PC-3 (cell line): ENCODE measurements around the gene HTR1A. TPM values are rescaled to one million over a fixed set of nuclear protein-coding genes. Genes with fewer than 3 reads are reported as not detected.

Source experiments
- ATAC-seq: fragments of 200-7000 bp; cut with Tn5 transposase; 2 replicates; pipeline ENCODE4 v1.9.1; 2020; ENCODE audit warnings: mild to moderate bottlenecking, moderate library complexity
- BruUV-seq: library from RNA; stranded (reverse); fragments of 400-500 nt; replicated peaks from 2 replicates; lab custom pipeline; 2021; lab: Mats Ljungman, UMichigan
- CTCF ChIA-PET: fragments of 300-600 bp; sonication (Branson Sonifier 250); formaldehyde crosslinking; loops from one replicate; lab custom pipeline; 2022; ENCODE audit warnings: antibody characterized with exemption; lab: Charles Lee
- POLR2A ChIA-PET: fragments of 300-600 bp; sonication (Branson Sonifier 250); formaldehyde crosslinking; loops from one replicate; lab custom pipeline; 2022; ENCODE audit warnings: antibody characterized with exemption; ENCODE audit not compliant: unreplicated experiment; lab: Charles Lee
- DNase-seq: peaks from one replicate; pipeline ENCODE4 v3.0.0-alpha.2; 2015
- H2AFZ ChIP-seq: fragments of 300-600 bp; sonication (generic); 2 replicates; pipeline ENCODE4 v1.6.0; 2016; ENCODE audit warnings: antibody characterized with exemption, low read length
- H3F3A ChIP-seq: fragments of 300-600 bp; sonication (generic); one replicate; pipeline ENCODE4 v1.6.0; 2017; ENCODE audit warnings: antibody characterized with exemption, low read length, control low read depth, mild to moderate bottlenecking; ENCODE audit not compliant: unreplicated experiment
- H3K27ac ChIP-seq: fragments of 300-600 bp; sonication (generic); 2 replicates; pipeline ENCODE4 v1.5.1; 2016; ENCODE audit warnings: mild to moderate bottlenecking, low read length
- H3K27me3 ChIP-seq: fragments of 300-600 bp; sonication (generic); 2 replicates; pipeline ENCODE4 v1.6.1; 2016; ENCODE audit warnings: low read length, mixed read lengths
- H3K36me3 ChIP-seq: fragments of 300-600 bp; sonication (generic); 2 replicates; pipeline ENCODE4 v1.6.1; 2016; ENCODE audit warnings: low read depth, mixed run types, low read length, mixed read lengths
- H3K4me1 ChIP-seq: fragments of 300-600 bp; sonication (generic); 2 replicates; pipeline ENCODE4 v1.5.1; 2016; ENCODE audit warnings: low read length; ENCODE audit not compliant: insufficient read depth
- H3K4me2 ChIP-seq: fragments of 300-600 bp; sonication (generic); 2 replicates; pipeline ENCODE4 v1.6.0; 2016; ENCODE audit warnings: low read length
- H3K4me3 ChIP-seq: fragments of 300-600 bp; sonication (generic); 2 replicates; pipeline ENCODE4 v1.5.1; 2016; ENCODE audit warnings: mild to moderate bottlenecking, low read length, mixed read lengths
- H3K79me2 ChIP-seq: fragments of 300-600 bp; sonication (generic); 2 replicates; pipeline ENCODE4 v1.6.1; 2017; ENCODE audit warnings: low read length, mixed read lengths
- H3K9ac ChIP-seq: fragments of 300-600 bp; sonication (generic); 2 replicates; pipeline ENCODE4 v1.6.0; 2016; ENCODE audit warnings: mild to moderate bottlenecking, low read length
- H3K9me2 ChIP-seq: fragments of 300-600 bp; sonication (generic); replicated peaks from 2 replicates; pipeline ENCODE4 v1.6.1; 2016; ENCODE audit warnings: mixed run types, low read length, mixed read lengths
- H3K9me3 ChIP-seq: fragments of 300-600 bp; sonication (generic); 2 replicates; pipeline ENCODE4 v1.6.1; 2016; ENCODE audit warnings: low read length, mixed read lengths
- H4K20me1 ChIP-seq: fragments of 300-600 bp; sonication (generic); 2 replicates; pipeline ENCODE4 v1.6.1; 2016; ENCODE audit warnings: low read length, mixed read lengths
- EZH2 ChIP-seq: fragments of 300-600 bp; sonication (generic); IDR thresholded peaks from one replicate; pipeline ENCODE4 v1.6.1; 2017; ENCODE audit warnings: antibody characterized with exemption, mild to moderate bottlenecking, low read length; ENCODE audit not compliant: unreplicated experiment
- EZH2phosphoT487 ChIP-seq: fragments of 300-600 bp; sonication (generic); IDR thresholded peaks from 2 replicates; pipeline ENCODE4 v1.6.1; 2018; ENCODE audit warnings: mild to moderate bottlenecking, antibody characterized with exemption, low read length, borderline replicate concordance
- intact Hi-C: fragments of 100-400 bp; cut with micrococcal nuclease; formaldehyde crosslinking; loops from 2 replicates; pipeline ENCODE4 v1.9.0; 2023
- total RNA-seq: library from RNA; depleted of rRNA; stranded (reverse); fragments of >200 nt; gene quantifications from 2 replicates; pipeline ENCODE4 v1.2.3, GENCODE V29; 2014
- TF ChIP-seq, protein P1 (sequence below): fragments of 300-600 bp; sonication (generic); conservative IDR thresholded peaks from 2 replicates; pipeline ENCODE4 v1.5.1; 2017; ENCODE audit warnings: antibody characterized with exemption, low read depth, mild to moderate bottlenecking, low read length

Gene HTR1A
- total RNA-seq, 1 experiment from 2014 or later, result not detected

DNA sequence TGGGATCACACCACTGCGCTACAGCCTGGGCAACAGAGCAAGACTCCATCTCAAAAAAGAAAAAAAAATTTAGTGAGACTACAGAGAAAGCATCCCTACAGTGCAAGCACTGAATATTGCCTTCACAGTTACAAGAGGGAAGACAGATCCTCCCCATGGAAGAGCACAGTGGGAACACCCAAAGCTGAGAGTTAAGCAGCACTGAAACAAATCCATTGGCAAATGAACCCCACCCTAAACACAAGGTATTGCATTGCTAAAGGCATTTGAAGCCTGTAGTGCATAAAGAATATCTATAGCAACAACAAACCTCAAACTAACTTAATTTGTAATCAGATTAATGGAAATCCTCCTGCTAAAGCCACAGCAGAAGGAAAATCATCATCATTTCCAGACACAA is 27.1 kb downstream of the HTR1A start:
- H3K4me1 ChIP-seq, result no peaks in the 10 kb centered on the region
- no peak overlapping the region for H3K9ac ChIP-seq
- no peak overlapping the region for H3K4me2 ChIP-seq
- no peaks in the 10 kb centered on the region for H3K36me3 ChIP-seq
- no peaks in the 10 kb centered on the region for H3K27me3 ChIP-seq
- ChIA-PET CTCF (no interaction called here), POLR2A (no interaction called here)
- no peak for ATAC-seq
- H3F3A ChIP-seq, result no peaks in the 10 kb centered on the region
- H2AFZ ChIP-seq, result no peak overlapping the region
- intact Hi-C loops, result no loop called here
- H3K9me2 ChIP-seq, result no peaks in the 10 kb centered on the region
- BruUV-seq, result no TSS peak
- no peaks in the 10 kb centered on the region for H3K9me3 ChIP-seq
- H3K27ac ChIP-seq, result no peak overlapping the region
- DNase-seq, result no peak
- no peaks in the 10 kb centered on the region for H4K20me1 ChIP-seq
- H3K79me2 ChIP-seq, result no peaks in the 10 kb centered on the region
- H3K4me3 ChIP-seq, result no peak overlapping the region
- no peak for TF ChIP-seq EZH2

DNA sequence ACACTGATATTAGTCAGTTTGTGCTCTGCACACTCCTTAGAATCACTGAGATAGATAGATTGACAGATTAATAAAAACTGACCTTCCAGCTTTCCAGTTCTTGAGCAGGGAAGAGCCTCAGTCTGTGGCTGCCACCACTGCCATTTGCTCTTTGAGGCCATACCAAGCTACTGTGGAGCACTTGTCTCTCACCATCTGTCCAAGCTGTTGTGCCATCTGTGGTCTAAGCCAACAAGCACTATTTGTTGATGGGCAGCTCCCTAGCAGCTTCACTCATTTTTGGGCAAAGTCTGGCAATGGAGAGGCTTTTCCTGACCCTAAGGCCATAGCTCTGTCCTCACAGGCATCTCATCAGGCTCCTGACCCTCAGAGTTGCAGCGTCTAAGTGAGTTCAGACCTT is 30.4 kb downstream of the HTR1A start:
- no peak overlapping the region for H3K27ac ChIP-seq
- intact Hi-C loops, result no loop called here
- ChIA-PET POLR2A (no interaction called here), CTCF (no interaction called here)
- H3K9ac ChIP-seq, result no peak overlapping the region
- no peaks in the 10 kb centered on the region for H3K79me2 ChIP-seq
- no peak for ATAC-seq
- no peaks in the 10 kb centered on the region for H3K36me3 ChIP-seq
- H4K20me1 ChIP-seq, result no peaks in the 10 kb centered on the region
- H3F3A ChIP-seq, result no peaks in the 10 kb centered on the region
- no peak overlapping the region for H2AFZ ChIP-seq
- no peaks in the 10 kb centered on the region for H3K27me3 ChIP-seq
- H3K9me3 ChIP-seq, result no peaks in the 10 kb centered on the region
- no peaks in the 10 kb centered on the region for H3K9me2 ChIP-seq
- H3K4me1 ChIP-seq, result no peaks in the 10 kb centered on the region
- H3K4me2 ChIP-seq, result no peak overlapping the region
- no TSS peak for BruUV-seq
- TF ChIP-seq, protein P1, sequence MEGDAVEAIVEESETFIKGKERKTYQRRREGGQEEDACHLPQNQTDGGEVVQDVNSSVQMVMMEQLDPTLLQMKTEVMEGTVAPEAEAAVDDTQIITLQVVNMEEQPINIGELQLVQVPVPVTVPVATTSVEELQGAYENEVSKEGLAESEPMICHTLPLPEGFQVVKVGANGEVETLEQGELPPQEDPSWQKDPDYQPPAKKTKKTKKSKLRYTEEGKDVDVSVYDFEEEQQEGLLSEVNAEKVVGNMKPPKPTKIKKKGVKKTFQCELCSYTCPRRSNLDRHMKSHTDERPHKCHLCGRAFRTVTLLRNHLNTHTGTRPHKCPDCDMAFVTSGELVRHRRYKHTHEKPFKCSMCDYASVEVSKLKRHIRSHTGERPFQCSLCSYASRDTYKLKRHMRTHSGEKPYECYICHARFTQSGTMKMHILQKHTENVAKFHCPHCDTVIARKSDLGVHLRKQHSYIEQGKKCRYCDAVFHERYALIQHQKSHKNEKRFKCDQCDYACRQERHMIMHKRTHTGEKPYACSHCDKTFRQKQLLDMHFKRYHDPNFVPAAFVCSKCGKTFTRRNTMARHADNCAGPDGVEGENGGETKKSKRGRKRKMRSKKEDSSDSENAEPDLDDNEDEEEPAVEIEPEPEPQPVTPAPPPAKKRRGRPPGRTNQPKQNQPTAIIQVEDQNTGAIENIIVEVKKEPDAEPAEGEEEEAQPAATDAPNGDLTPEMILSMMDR, result no peak
- TF ChIP-seq EZH2phosphoT487 (no peak), EZH2 (no peak)
- no peak overlapping the region for H3K4me3 ChIP-seq
- DNase-seq, result no peak

DNA sequence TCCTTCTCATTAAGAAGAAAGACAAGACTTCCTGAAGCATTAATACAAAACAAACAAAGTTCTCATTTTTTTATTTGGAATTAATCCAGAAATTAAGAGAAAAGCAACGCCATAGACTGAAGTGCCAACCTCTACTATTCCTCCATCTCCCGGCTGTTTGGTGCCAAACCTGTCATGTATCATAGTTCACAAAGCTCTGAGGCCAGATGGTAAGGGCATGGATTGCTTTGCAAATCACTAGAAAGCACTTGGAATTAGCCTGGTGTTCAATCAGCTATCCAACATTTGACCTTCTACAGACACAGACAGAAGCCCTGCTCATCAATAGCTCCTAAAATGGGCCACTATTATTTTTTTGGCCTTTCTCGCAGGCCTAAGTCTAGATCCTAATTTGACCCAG is 33.8 kb downstream of the HTR1A start:
- no peaks in the 10 kb centered on the region for H3K9me2 ChIP-seq
- no peak overlapping the region for H3K9ac ChIP-seq
- no peaks in the 10 kb centered on the region for H3K4me1 ChIP-seq
- ATAC-seq (no peak), DNase-seq (no peak)
- H3K36me3 ChIP-seq, result no peaks in the 10 kb centered on the region
- BruUV-seq, result no TSS peak
- no peaks in the 10 kb centered on the region for H3K79me2 ChIP-seq
- H3K27ac ChIP-seq, result no peak overlapping the region
- H3K4me2 ChIP-seq, result no peak overlapping the region
- no peaks in the 10 kb centered on the region for H4K20me1 ChIP-seq
- intact Hi-C loops, result no loop called here
- no peak overlapping the region for H3K4me3 ChIP-seq
- no peak overlapping the region for H2AFZ ChIP-seq
- TF ChIP-seq EZH2 (no peak), EZH2phosphoT487 (no peak)
- TF ChIP-seq, protein P1, result no peak
- ChIA-PET CTCF (no interaction called here), POLR2A (no interaction called here)
- no peaks in the 10 kb centered on the region for H3F3A ChIP-seq
- no peaks in the 10 kb centered on the region for H3K27me3 ChIP-seq
- no peaks in the 10 kb centered on the region for H3K9me3 ChIP-seq
